ENCODE data around the gene DCAF8.

The DCAF8 gene

DNA sequence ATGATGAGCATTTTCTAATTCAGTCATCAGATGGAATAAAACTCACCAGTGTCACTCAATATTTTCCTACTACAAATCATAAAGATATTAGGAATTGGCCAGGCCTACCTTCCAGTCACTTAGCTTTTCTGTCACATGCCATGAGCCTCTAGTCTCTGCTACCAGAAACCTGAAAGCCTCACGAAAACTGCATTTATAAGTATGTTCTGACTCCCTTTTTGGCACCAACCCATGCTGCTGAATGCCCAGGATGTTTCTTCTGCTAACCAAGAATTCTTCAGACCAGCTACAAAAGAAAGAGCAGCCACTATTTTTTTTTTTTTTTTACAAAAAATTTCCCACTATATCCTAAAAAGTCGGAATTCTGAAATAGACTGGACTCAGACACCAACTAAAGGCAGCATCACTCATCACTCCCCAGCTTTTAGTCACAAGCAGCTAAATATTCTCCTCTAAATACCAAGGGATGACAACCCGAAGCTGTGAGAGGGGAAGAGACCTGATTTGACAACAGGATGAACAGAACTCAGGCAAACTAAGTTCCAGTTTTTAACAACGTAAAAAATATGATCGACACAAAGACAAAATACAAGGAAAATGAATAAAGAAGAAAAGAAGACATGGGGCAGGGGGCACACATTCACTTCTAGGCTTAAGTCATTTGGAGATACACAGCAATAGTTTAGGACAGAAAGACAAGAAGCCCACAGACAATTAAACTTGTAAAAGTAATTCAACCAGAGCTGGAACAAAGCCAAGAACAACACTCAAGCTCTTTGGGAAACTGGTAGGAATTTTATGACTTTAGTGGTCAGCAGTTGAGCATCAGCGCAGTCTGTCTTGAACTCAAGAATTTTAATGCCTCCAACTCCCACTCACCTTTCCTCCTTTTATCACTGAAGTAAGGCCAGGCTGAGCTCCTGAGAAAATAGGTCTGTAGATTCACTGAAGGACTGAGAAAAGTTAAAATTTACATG is 1.7 kb downstream of the DCAF8 start:
- DNase-seq: no peak

DNA sequence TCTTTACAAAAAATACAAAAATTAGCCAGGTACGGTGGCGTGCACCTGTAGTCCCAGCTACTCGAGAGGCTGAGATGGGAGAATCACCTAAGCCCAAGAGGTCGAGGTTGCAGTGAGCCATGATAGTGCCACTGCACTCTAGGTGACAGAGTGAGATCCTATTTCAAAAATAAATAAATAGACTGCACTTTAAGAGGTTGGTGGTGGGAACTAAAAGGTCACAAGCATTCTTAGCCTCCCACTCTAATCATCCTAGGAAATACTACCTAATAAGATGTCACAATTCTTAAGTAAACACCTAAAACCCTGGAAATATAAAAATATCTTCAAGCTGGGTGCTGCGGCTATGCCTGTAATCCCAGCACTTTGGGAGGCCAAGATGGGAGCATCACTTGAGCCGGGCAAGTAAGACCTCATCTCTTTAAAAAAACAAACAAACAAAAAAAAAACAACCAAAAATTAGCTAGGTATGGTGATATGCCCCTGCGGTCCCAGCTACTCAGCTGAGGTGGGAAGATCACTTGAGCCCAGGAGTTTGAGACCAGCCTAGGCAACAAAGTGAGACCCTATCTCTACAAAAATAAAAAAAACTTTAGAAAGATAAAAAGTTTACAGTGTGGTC is 4.1 kb downstream of the DCAF8 start:
- DNase-seq: no peak

DNA sequence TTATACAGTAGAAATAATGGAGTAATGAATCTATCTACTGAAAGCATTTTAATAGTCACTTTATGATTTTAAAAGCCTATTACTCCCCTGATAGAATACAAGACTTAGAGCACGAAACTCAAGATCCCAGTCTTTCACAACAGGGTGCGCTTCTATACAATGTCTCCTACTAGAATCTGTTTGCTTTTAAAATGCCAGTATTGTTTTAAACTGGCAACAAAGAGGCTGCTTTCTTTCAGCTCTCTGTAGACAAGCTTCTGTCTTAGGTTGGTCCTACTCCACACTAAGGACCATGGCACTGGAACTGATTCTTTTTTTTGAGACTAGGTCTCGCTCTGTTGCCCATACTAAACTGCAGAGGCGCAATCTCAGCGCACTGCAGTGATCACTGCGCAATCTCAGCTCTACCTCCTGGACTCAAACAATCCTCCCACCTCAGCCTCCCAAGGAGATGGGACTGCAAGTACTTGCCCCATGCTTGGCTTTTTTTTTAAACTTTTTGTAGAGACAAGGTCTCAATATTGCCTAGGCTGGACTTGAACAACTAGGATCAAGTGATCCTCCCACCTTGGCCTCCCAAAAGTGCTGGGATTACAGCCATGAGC is 4.8 kb downstream of the DCAF8 start:
- DNase-seq: no peak

DNA sequence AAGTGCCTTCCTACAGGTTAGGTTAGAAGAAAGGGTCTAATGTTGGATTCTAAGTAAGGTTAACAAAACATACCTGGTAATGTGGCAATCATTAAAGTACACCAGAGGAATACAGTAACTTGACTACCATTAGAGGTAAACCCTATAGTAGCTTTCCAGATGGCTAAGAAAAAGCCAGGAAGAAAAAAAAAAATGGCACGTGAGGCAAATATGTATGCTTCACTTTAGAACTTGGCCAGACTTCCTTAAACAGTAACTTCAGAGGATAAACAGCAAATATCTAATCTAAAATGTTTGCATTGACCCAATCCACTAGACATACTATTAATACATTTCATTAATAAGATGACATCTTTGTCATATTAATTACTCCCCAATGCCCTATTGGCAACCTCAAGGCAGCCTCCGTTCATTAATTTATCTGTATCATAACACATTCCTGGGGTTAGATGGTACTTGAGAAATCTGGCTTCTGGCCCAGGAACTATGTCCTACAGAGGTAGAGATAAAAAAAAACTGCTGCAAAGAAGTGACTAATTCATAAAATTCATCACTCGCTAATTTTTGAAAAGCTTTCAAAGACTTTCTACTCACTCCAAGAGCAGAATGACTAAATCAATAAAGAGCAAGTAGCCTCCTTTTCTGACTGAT is 5.8 kb downstream of the DCAF8 start:
- DNase-seq: no peak

DNA sequence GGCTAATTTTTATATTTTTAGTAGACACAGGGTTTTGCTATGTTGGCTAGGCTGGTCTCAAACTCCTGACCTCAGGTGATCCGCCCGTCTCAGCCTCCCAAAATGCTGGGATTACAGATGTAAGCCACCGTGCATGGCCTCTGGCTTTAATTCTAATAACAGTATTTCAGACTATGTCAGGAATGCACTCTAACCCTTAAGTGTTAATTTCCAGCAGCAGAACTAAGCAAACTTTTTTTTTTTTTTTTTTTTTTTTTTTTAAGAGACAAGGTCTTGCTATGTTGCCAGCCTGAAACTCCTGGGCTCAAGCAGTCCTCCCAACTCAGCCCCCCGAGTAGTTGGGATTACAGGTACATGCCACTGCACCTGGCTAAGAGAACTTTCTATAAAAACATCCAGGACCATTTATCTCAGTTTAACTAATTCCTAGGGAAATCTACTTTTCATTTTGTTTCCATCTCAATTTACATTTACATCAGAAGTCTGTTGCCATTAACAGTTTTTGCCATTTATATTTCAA is 6.5 kb downstream of the DCAF8 start:
- no peak for DNase-seq

DNA sequence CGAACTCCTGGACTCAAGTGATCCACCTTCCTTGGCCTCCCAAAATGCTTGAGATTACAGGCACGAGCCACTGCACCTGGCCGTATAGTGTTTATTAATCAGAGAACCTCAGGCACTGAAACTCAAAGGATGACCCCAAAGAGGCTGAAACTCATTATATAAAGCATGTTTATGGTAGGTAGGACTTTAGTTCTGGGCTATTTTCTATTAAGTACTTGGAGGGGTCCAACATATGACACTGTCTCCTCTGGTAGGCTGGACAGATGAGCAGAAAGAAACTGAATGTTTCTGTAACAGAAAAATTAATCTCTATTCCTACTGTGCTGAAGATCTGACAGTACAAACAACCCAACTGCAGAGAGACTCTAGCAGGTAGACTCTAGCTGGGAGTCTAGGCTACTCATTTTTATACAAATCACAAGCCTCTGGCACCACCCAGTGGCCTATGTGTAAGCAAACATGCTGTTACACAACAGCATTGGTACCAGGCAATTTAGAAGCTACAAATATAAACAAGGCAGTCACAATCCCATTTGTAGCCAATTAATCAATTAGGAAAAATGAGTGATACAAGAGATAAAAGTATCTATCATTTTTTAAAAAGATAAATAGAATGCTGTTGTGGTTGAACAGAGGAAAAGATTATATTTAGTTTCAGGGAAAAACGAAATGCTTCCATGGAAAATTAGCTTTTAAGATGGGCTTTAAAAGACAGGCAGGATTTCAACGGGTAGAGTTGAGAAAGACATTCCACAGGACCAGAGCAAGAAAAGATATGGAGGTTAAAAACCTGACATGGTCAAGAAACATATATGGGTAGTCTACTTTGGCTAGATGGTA is 10.4 kb downstream of the DCAF8 start:
- peak; percentile 55 for DNase-seq

DNA sequence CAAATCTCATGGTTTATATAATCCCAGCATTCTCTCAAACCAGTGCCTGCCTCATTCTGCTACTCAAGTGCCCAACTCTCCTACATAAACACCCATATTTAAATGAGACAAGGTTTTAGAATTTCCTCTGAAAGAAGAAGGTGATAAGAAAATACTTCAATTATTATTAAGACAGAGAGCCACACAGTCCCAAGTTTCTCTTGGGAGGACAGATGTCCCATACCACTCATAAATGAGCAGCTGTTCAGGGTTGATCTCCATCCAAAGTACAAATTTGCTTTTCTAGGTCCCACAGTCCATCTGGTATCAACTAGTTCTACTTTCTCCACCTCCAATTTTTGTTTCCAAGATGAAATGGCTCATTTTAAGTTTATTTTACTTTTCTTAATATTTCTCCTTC is 11.3 kb downstream of the DCAF8 start:
- no peak for DNase-seq

DNA sequence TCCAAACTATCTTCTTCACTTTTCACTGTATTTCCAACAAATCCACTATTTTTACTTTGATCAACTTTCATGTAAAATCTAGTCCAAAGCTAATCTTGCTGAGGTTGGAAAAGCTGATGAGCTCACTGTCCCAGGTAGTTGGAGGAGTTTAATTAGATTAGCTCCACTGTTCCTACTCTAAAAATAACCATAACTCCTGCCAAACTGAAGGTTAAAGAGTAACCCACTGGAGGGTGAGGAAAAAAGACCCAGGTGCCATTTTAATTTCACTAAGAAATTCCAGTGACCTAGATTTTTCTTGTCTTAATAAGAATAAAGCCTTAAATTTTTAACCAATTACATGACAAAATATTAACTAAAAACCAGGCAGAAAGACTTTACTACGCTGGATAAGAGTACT is 15.3 kb downstream of the DCAF8 start:
- DNase-seq: no peak

DNA sequence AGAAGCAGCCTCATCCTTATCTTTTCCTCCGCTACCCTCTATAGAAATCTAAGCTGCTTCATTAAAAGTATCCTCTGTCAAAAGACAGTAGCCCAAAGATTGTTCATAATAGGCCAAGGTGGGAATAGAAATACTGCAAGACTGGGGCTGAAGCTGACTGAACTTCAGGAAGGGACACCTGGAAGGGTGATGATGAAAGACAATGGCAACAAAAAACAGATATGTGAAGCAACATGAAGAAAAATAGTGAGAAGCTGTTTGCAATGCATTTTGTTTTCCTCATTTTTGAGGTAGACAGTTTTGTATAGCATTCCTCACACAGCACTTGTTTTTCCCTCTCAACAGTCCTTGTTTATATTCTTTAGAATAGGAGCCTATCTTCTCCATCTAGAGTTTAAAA is 16.9 kb downstream of the DCAF8 start:
- DNase-seq: no peak

DNA sequence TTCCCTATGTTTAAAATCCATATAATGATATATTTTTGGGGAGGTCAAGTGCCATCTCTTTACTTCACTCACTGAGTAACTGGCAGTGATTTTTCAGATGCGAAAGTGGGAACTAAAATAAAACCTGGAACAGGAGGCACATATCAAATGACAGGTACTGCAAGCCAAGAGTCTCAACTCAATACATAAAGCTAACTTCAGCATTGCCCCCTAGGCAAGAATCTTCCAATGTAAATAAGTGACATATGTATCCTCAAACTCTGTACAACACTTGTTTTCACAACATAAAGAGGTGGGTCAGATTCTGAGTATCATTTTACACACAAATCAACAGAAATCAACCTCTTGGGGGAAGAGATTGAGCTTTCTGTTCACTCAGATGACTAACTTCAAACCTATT is 18.1 kb downstream of the DCAF8 start:
- no peak for DNase-seq

DNA sequence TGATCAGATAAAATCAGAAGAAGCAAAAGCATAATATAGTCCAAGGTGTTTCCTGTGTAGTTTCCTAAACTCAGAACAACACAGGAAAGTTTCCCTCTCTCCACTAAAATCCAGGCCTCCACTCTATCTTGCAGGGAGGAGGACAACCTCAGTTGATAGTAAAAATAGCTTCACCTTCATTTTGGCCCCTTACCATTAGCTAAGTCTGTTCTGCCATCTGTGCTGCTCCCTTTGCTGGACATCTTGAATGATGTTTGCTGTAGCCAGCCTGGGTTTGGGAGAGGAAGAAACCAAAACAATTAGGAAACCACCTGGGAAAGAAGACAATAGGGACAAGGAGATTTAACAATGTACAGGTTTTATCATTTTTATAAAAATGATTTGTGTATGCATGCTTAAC is 18.6 kb downstream of the DCAF8 start:
- no peak for DNase-seq

DNA sequence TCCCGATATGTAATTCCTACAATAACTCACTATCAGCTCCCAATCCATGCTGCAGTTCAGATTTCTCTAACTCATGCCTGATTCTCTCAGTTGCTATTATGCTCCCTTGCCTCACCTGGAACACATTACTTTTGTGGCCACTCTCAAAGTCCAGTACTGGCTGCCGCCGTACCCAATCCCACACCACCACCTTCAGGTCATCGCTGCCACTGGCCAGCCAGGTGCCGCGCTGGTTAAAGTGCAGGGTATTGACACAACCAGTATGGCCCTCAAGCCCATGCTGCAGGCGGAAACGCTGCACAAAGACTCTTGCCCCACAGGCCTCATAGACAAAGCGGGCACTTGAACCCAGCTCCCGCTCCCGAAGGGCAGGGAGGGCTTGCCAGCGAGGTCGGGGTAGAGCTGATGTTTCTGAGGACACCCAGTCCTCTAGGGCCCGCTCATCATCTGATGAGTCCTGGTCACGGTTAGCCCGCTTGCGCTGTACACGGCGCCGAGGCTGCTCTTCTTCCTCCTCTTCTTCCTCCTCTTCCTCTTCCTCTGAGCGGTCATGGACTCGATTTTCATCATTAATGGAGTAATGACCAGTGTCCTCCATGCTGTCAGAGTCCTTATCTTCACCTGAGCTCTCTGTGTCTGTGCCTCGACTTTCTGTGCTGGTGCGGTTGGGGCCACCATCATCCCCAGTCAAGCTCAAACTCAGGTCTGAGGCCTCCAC is 22.6 kb downstream of the DCAF8 start:
- DNase-seq: no peak

DNA sequence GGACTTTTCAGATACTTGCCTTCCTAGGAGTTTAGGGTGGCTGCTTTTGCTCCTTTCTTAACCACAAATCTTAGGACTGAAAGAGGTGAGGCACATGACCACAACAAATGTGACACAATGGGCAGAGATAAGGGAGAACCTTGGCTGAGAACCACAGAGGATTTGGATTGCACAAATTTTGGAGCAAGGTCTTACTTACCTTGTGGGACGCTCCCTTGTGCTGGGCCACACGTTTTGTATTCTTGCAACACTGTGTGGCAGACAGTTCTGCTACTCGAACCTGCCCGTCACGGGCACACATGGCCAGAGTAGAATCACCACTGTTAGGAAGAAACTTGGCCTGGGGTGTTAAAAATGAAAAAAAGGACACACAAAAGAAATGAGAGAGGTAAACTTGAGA is 23.9 kb downstream of the DCAF8 start:
- DNase-seq: no peak

DNA sequence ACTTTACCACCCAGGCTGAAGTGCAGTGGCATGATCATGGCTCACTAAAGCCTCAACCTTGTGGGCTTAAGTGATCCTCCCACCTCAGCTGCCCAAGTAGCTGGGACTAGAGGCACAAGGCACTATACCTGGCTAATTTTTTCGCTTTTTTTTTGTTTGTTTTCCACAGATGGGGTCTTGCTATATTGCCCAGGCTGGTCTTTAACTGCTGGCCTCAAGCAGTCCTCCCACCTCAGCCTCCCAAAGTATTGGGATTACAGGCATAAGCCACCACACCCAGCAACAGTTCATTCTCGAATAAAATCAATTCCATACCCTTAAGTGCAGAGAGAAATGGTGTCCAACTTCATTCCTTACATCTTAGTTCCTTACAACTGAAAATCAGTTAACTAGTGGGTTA is 24.8 kb downstream of the DCAF8 start:
- DNase-seq: no peak

DNA sequence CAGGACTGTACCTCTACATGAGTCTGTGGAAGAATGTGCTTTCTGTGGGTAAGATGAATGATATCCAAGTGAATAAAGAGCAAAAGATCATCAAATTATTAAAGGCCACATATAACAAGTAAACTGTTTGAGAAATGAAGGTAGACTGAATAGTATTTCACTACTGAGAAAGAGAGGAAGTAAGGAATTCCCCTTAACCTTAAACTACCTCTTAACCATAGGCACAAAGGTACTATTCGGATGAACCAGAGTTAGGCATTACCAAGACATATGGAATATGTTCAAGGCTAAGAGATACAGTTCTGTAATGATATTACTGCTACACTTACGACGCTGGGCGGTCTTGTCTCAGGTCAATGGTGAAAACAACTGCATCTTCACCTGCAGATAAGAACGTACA is 25.5 kb downstream of the DCAF8 start:
- DNase-seq: no peak

DNA sequence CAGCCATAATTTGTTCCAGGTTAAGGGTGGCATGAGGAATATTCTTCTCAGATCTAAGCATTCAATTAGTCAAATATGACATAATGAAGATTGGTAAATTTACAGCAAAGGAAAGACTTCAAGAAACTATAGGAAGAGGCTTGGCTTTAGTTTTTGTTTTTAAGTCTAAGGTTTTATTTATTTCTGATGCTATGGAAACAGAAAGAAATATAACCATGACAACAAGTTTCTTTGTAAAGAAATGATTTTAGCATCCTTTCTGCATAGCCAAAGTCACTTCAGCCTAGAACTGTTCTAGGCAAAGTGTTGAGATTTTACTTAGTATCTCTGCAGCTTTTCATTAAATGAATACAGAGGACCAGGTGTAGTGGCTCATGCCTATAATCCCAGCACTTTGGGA is 29.4 kb downstream of the DCAF8 start:
- DNase-seq: no peak

DNA sequence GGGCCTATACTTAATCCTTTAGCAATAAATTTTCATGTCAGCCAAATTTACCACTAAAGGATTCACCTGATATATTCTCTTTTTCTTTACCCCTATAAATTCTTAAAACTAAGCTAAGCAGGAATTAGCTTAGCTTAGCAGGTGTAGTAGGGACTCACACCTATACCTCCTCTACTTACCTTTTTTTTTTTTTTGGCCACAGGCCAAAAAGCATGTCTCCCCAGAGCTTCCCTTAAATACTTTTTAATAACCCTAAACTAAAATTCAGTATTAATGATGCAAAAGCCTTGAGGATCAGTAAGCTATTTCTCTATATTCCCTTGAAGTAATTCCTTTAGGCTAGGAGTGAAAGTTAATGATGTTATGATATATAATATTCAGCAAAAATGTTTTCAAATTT is 33.9 kb downstream of the DCAF8 start:
- no peak for DNase-seq

DNA sequence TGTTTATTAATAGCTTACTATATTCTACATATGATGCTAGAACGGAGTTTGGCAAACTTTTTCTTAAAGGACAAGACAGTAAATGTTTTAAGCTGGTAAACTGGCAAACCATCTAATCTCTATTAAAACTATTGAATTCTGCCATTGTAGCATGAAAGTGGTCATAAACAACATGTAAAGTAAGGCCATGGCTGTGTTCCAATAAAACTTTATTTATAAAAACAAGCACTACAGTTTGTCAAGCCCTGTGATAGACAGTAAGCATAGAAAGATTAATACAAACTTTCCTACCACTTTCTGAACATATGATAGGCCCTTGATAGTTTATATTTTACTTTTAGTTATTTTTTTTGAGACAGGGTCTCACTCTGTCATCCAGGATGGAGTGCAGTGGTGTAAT is 34.8 kb downstream of the DCAF8 start:
- DNase-seq: no peak

DNA sequence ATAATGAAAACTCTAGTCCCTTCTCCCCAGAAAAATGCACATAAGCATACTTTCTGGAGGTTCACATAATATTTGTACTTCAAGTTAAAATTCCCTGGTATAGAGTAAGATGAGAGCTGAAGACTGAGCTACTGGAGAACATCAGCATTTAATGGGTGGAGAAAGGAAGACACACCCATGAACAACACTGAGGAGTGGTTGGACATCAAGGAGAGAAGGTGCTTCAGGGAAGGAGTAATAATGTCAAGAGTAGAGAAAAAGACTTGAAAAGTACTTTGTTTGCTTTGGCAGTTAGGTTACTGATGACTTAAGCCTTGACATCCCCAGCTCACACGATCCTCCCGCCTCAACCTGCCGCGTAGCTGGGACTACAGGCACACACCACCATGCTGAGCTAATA is 35.3 kb downstream of the DCAF8 start:
- DNase-seq: no peak

DNA sequence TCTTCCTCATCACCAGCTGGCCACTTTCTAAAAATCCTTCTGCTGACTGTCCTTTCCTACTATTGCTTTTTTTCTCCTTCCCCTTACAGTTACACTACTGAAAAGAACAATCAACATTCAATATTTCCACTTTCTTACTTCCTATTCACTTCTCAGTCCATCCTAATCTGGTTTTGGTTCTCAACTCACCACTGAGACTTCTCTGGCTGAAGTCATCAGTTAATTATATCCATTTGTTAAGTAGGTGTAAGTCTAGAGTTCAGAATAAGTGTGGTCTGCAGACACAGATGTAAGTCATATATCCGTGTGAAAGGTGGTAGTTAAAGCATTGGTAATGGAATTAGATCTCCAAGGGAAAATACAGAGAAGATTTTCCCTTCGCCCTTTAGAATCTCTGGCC is 35.7 kb downstream of the DCAF8 start:
- no peak for DNase-seq

DNA sequence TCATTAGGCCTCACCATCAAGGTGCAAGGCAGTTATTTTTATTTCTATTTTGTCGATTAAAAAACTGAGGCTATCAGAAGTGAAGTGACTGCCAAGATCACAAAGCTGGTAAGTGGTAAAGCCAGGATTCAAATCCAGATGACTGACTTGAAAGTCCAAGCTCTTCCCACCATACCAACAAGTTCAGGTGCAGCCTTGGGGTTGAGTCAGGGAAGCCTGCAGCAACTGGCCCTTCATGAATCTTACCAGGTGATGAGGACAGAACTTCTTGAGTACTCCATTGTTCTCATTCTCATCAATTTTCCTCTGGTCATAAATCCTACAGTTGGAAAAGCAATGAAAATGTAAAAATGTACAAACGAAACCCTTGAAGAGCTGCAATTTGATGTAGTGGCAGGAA is 37.0 kb downstream of the DCAF8 start:
- no peak for DNase-seq

DNA sequence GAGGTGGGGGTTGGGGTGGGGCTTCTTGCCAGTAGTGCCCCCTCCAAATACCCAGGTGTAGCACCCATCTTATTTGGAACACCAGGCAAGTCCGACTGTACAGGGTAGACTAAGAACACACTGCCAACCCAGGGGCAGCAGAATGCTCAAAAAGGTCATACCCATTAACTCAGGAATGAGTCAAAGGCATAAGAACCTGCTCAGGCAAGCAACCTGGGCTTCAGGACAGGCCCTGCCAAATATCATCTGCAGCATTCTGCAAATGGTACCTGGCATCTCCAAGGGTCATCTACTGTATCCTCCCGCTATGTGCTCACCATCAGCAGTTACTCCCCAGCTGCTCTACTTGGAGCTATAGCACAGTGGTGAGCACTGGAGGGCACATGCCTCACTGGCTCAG is 37.7 kb downstream of the DCAF8 start:
- DNase-seq: no peak

Measured in stimulated activated CD4-positive, alpha-beta T cell treated with anti-CD3 and anti-CD28 coated beads, Interleukin-15, amount 100 ng/mL, for 24 hours (primary cell).